Duodenal mucosa (tissue), 2 donors: Measurements from ENCODE around the gene UNC45A.

Experiments used
- H3K27ac ChIP-seq: one replicate; pipeline ENCODE4 v1.7.0; 2013; ENCODE audit warnings: low read depth, low read length
- H3K27me3 ChIP-seq, 2 donors: one replicate each; pipeline ENCODE4 v1.7.0; 2013; ENCODE audit warnings: low read length in 2 of 2, control low read depth in 1 of 2; ENCODE audit not compliant: insufficient read depth in 2 of 2, control insufficient read depth in 1 of 2
- H3K36me3 ChIP-seq, 2 donors: one replicate each; pipeline ENCODE4 v1.7.0; 2013; ENCODE audit warnings: low read length in 2 of 2, control low read depth in 1 of 2; ENCODE audit not compliant: insufficient read depth in 2 of 2, control insufficient read depth in 1 of 2
- H3K4me1 ChIP-seq, 2 donors: one replicate each; pipeline ENCODE4 v1.7.0; 2013; ENCODE audit warnings: low read length in 2 of 2, control low read depth in 1 of 2; ENCODE audit not compliant: insufficient read depth in 2 of 2, control insufficient read depth in 1 of 2
- H3K4me3 ChIP-seq, 2 donors: one replicate each; pipeline ENCODE4 v1.7.0; 2013; ENCODE audit warnings: low read length in 2 of 2, low read depth in 1 of 2
- H3K9ac ChIP-seq, 2 donors: one replicate each; pipeline ENCODE4 v1.7.0; 2013; ENCODE audit warnings: low read length in 2 of 2, low read depth in 1 of 2
- H3K9me3 ChIP-seq, 2 donors: one replicate each; pipeline ENCODE4 v1.7.0; 2013; ENCODE audit warnings: low read length in 2 of 2, control low read depth in 1 of 2; ENCODE audit not compliant: control insufficient read depth in 1 of 2

The UNC45A gene

DNA sequence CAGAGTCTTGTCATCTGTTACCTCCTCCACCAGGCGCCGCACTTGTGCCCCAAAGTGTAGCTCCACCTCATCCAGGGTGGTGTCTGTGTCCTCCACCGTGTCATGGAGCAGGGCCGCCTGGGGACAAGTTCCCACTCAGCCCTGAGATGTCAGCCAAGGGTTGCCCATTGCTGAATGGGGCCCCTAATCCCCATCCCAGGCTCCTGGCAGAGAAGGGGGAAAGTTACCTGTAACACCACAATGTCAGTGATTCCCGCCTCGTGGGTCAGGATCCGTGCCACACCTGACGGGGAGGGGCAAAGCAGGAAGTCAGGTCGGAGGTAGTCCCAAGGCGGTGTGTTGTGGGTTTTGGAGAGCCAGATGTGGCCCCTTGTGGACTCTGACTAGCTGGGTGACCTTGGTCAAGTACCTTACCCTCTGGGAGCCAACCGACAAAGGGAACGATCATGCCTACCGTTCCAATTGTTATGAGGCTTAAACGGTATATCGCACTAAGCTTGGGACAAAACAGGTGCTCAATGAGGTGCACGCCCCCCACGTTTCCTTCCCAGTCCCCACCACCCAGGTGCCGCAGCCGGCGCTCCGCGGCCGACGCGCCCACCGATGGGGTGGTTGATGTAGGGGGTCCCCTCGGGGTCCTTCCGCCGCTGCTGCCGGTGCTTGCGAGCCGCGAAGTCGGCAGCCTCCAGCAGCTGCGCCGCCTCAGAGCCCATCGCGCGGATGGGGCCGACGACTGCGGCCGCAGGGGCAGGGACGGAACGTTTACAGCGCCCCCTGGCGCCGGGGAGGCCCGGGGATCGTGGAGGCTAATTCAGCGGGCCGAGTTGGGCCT lies 3.0 kb upstream of the UNC45A start, which contains the start of gene HDDC3:
TSS of gene HDDC3 (minus strand) at position 722 of the 832 bp plus-strand sequence. CDS start at position 713, 9 bp downstream.
- H3K27ac ChIP-seq, result peak within 1 kb of the TSS; percentile 93
- peak within 1 kb of the TSS; percentile 72 to 99 for H3K9ac ChIP-seq
- peaks cover 0 to 5% of the 10 kb centered on the region in 2 donors for H3K36me3 ChIP-seq
- peak within 1 kb of the TSS; percentile 75 to 97 for H3K4me3 ChIP-seq
- H3K9me3 ChIP-seq, result no peaks in the 10 kb centered on the region
- peaks cover 39 to 45% of the 10 kb centered on the region in 2 donors for H3K4me1 ChIP-seq
- H3K27me3 ChIP-seq, result no peaks in the 10 kb centered on the region

DNA sequence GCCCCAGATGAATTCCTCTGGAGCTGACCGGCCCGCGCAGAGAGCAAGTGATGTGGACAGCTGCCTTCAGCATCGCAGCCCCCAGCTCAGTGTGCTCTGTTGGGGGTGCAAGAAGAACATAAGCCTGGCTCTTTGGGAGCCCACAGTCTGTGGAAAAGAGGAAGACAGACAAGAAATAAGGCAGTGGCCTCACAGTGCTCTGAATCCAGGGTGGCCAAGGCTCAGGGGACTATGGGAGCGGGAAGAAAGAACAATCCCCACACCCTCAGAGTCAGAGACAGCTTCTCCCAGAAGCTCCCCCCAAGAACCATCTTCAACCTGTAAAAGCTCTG lies 2.5 kb upstream of the UNC45A start:
- H3K4me3 ChIP-seq, result peak overlapping the region; percentile 75 to 97
- H3K27me3 ChIP-seq, result no peaks in the 10 kb centered on the region
- no peaks in the 10 kb centered on the region for H3K9me3 ChIP-seq
- H3K4me1 ChIP-seq, result peaks cover 39 to 45% of the 10 kb centered on the region in 2 donors
- H3K9ac ChIP-seq, result peak overlapping the region; percentile 72 to 99
- peaks cover 0 to 5% of the 10 kb centered on the region in 2 donors for H3K36me3 ChIP-seq
- H3K27ac ChIP-seq, result no peak overlapping the region

DNA sequence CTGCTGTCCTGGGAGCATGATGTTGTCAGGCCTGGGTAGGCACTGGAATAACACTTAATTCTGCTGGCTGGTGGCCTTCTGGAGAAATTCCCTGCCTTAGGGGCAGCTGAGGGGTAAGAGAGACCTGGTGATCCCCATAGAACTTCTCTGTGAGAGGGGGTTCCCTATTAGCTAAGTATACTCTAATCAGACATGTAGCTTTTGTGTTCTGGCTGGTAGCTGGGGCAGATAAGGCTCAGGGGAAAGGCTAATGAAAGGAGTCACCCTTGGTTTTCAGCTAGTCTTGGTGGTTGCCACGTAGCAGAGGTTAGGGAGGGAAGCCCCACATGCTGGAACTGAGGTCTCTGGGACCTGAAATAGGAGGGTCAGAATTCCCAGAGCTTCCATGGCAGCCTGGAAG lies 1.8 kb upstream of the UNC45A start:
- H3K9me3 ChIP-seq, result no peaks in the 10 kb centered on the region
- H3K27ac ChIP-seq, result no peak overlapping the region
- H3K36me3 ChIP-seq, result peaks cover 1 to 7% of the 10 kb centered on the region in 2 donors
- H3K4me3 ChIP-seq, result no peak overlapping the region
- no peak overlapping the region for H3K9ac ChIP-seq
- no peaks in the 10 kb centered on the region for H3K27me3 ChIP-seq
- H3K4me1 ChIP-seq, result peaks cover 39 to 45% of the 10 kb centered on the region in 2 donors

DNA sequence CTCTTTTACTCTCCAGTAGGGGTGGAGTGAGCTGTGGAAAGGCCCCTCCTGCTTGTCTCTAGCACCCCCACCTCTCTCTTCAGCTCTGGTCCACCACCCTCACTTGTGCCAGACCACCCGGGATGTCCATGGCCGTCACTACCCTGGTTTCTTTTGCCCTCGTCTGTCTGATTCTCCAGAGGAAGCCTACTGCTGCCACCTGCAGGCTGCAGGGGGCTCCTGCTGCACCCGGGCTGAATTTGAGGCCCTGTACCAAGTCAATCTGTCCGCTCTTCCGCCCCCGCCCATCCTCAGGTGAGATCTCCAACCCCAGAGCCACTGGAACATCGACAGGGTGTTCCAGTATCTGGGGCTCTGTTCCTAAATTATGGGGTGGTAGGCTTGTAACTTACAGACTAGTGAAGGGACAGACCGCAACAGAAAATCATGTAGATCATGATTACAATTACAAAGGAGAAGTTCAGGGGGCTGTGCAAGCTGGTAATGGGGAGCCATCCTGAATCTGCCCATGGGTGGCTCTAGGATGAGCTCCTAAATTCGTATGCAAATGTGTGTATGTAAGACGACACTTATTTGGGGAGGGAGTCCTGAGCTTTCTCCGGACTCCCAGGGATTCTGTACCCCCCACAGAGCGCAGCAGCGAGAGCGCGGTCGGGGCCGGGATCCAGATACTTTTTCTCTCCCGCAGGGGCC lies 683 bp upstream of the UNC45A start:
- Histone ChIP-seq H3K27ac (peak overlapping the region; percentile 65), H3K4me1 (peaks cover 37 to 43% of the 10 kb centered on the region in 2 donors), H3K36me3 (peaks cover 6 to 10% of the 10 kb centered on the region in 2 donors), H3K9ac (peak overlapping the region; percentile 78 to 89), H3K9me3 (no peaks in the 10 kb centered on the region), H3K27me3 (no peaks in the 10 kb centered on the region), H3K4me3 (peak overlapping the region; percentile 80 to 82)

DNA sequence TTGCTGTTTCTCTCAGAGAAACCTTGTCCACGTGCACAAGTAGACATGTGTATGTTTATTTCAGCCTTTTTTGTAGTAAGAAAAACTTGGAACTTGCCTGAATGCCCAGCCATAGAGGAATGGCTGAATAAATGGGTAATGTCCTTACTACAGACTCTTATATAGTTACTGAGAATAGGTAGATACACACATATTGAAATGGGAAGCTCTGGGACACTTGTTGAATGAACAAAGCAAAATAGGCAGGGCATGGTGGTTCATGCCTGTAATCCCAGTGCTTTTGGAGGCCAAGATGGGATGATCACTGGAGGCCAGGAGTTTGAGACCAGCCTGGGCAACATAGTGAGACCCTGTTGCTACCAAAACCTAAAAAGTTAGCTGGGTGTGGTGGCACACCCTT lies 1.7 kb downstream of the UNC45A start:
- H3K27ac ChIP-seq, result no peak overlapping the region
- H3K27me3 ChIP-seq, result no peaks in the 10 kb centered on the region
- H3K9ac ChIP-seq, result no peak overlapping the region
- no peaks in the 10 kb centered on the region for H3K9me3 ChIP-seq
- peaks cover 26 to 27% of the 10 kb centered on the region in 2 donors for H3K36me3 ChIP-seq
- peaks cover 24 to 30% of the 10 kb centered on the region in 2 donors for H3K4me1 ChIP-seq
- H3K4me3 ChIP-seq, result no peak overlapping the region

DNA sequence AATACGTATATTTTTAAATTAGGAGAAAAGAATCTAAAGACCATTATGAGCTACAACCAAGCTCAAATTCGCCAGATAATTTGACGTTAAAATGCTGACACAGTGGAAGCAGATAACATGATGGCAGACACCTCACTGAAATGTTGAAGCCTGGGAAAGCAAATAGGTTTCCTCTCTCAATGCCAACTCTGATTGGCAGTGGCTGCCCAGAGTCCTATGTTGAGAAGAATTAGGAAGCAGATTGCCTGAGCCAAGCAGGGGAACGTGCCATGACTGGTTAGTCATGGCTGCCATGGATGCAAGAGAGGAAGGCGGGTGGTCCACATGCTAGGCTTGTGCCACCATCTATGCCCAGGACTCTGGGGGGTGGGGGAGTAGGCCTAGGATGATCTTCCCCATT lies 3.2 kb downstream of the UNC45A start:
- peaks cover 37 to 41% of the 10 kb centered on the region in 2 donors for H3K36me3 ChIP-seq
- H3K27ac ChIP-seq, result no peak overlapping the region
- no peak overlapping the region for H3K9ac ChIP-seq
- H3K4me1 ChIP-seq, result peaks cover 21 to 22% of the 10 kb centered on the region in 2 donors
- no peak overlapping the region for H3K4me3 ChIP-seq
- H3K9me3 ChIP-seq, result no peaks in the 10 kb centered on the region
- H3K27me3 ChIP-seq, result no peaks in the 10 kb centered on the region

DNA sequence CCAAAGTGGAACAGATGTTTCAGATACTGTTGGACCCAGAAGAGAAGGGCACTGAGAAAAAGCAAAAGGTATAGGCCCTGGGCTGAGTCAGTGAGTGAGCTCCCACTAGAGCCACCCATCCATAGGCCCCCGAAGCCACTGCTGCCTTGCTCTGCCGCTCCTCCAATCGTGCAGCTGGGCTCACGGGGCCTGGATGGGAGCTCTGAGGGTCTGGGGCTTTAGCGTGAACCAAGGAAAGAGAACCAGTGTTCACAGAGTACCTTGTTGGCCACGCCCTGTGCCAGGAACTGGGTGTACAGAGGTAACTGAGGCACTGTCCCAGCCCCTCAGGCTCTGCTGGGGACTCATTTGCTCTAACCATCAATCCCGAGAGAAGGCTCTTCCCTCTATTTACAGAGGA lies 4.7 kb downstream of the UNC45A start:
- H3K9me3 ChIP-seq, result no peaks in the 10 kb centered on the region
- H3K4me3 ChIP-seq, result no peak overlapping the region
- no peak overlapping the region for H3K9ac ChIP-seq
- H3K27me3 ChIP-seq, result no peaks in the 10 kb centered on the region
- H3K36me3 ChIP-seq, result peaks cover 42 to 55% of the 10 kb centered on the region in 2 donors
- H3K4me1 ChIP-seq, result peaks cover 12% of the 10 kb centered on the region in 2 donors
- no peak overlapping the region for H3K27ac ChIP-seq

DNA sequence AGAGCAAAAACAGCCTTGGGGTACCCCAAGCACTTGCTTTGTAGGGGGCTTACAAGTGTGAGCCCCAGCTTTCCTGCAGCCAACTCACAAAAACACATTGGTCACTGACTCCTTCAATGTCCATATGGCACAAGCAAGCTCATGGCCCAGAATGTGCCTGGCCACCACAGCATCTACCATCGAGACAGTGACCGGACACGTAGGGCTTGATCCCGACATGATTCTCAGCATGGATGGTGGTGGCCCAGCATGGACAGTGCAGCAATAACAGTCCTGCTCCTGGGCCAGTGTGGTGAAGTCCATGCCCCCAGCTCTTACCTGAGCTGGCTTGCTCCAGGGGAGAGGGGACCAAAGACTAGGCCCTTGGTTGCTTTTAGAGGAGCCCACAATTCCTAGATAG lies 6.0 kb downstream of the UNC45A start:
- Histone ChIP-seq H3K27ac (no peak overlapping the region), H3K4me3 (no peak overlapping the region), H3K9ac (no peak overlapping the region), H3K4me1 (peaks cover 5 to 8% of the 10 kb centered on the region in 2 donors), H3K36me3 (peaks cover 47 to 60% of the 10 kb centered on the region in 2 donors), H3K9me3 (no peaks in the 10 kb centered on the region), H3K27me3 (no peaks in the 10 kb centered on the region)

DNA sequence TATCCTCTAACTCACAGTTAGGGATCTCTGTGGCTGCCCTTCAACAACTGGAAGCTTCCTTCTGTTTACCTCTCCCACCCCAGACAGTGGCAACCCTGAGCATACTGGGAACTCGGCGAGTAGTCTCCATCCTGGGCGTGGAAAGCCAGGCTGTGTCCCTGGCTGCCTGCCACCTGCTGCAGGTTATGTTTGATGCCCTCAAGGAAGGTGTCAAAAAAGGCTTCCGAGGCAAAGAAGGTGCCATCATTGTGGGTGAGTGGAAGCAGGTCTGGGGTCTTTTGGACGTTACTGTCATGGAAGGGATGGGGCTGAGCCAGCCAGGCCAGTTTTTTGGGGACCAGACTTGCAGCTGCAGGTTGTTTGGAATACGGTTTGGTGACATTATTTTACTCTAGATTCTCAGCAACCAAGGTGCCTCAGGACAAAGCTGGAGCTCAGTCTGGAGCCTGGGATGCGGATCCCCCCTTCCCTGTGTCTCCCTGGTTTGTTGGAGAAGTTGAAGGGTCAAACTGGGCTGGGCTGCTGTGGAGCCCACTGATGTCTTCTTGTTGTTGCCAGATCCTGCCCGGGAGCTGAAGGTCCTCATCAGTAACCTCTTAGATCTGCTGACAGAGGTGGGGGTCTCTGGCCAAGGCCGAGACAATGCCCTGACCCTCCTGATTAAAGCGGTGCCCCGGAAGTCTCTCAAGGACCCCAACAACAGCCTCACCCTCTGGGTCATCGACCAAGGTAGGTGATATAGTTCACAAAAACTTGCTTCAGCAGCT lies 7.5 kb downstream of the UNC45A start:
- Histone ChIP-seq H3K4me3 (no peak overlapping the region), H3K27me3 (no peaks in the 10 kb centered on the region), H3K4me1 (no peaks in the 10 kb centered on the region), H3K9ac (no peak overlapping the region), H3K27ac (no peak overlapping the region), H3K9me3 (no peaks in the 10 kb centered on the region), H3K36me3 (peaks cover 50 to 74% of the 10 kb centered on the region in 2 donors)

DNA sequence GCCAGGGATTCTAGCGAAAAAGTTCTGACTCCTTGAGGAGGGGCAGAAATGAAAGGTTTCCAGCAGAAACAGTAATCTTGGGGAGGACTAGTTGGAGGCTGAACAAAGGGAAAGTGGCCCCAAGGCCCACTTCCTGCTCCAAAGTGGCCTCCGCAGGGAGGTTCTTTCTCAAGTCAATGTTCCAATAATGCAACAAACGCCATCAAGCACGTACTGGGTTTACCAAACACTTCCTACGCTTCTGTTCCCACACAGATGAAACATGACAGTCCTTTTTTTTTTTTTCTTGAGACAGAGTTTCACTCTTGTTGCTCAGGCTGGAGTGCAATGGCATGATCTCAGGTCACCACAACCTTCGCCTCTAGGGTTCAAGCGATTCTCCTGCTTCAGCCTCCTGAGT lies 10.0 kb downstream of the UNC45A start:
- H3K9ac ChIP-seq, result no peak overlapping the region
- H3K4me3 ChIP-seq, result no peak overlapping the region
- H3K27me3 ChIP-seq, result no peaks in the 10 kb centered on the region
- no peak overlapping the region for H3K27ac ChIP-seq
- no peaks in the 10 kb centered on the region for H3K9me3 ChIP-seq
- H3K4me1 ChIP-seq, result no peaks in the 10 kb centered on the region
- H3K36me3 ChIP-seq, result peaks cover 42 to 84% of the 10 kb centered on the region in 2 donors
